SK-N-MC (cell line): ENCODE results near the gene HS3ST3B1.

Experiments used
- EZH2 ChIP-seq: fragments of 200-600 bp; sonication (generic); IDR thresholded peaks from one replicate; pipeline ENCODE4 v1.6.1; 2017; ENCODE audit warnings: antibody characterized with exemption
- POLR2AphosphoS5 ChIP-seq: IDR thresholded peaks from 2 replicates; pipeline ENCODE4 v1.6.1; 2012; ENCODE audit warnings: mild to moderate bottlenecking, low read depth, low read length, borderline replicate concordance

DNA sequence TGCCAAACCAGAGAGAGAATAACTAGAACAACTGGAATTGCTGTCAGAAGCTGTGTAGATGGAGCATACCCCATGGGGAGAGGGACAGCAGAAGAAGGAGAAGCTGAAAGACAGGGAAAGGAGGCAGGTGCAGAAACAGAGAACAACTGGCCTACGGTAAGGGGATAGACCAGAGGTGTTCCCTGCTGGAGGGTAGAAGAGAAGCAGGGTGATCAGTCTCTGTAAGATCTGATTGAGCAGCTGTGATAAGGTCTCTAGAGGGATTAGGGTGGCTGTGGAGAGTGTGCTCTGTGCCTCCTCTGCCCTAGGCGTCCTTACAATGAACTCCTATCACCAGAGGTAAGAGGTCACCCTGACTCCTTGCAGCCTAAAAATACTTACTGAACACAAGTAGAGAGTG, 30.4 kb upstream of the HS3ST3B1 start:
- TF ChIP-seq POLR2AphosphoS5: no peak
- TF ChIP-seq EZH2: no peak
